Uterus (tissue), 2 donors: ENCODE measurements around the gene ARHGAP18.

Experiments
- CTCF ChIP-seq, 4 experiments: fragments of 200-600 bp in 2 of 4; fragments of 450-650 bp in 2 of 4; sonication (generic) in 2 of 4; IDR thresholded peaks; one replicate each; pipeline ENCODE4 v1.5.1; 2016 to 2019; ENCODE audit warnings: antibody characterized with exemption in 4 of 4, mild to moderate bottlenecking in 2 of 4, moderate library complexity in 1 of 4
- POLR2A ChIP-seq, 2 donors: fragments of 450-650 bp; IDR thresholded peaks; one replicate each; pipeline ENCODE4 v1.6.1; 2016; ENCODE audit warnings: antibody characterized with exemption in 2 of 2, mild to moderate bottlenecking in 1 of 2, moderate library complexity in 1 of 2

DNA sequence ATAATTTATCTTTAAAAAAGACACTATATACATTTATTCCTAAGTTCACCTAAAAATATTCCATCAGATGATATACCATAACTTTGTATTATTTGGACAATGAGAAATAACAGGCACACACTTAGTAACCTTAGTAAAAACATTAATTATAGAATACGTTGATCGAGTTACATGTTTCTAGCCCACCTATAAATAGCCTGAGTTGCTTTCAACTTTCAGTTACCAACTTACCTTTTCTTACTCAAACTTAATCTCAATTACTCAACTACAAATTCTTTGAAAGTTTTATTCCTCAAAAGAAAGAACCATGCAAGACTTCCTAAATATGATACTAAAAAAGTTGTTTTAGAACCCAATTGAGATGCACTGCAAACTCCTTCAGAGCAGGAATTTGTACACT lies 12.2 kb downstream of the ARHGAP18 start:
- TF ChIP-seq CTCF (IDR thresholded peaks at IDR 0.05) (no peak), POLR2A (IDR thresholded peaks at IDR 0.05) (no peak)
